ENCODE results near the gene NOC2L.
A peak's percentile ranks its signal among the peaks of the same experiment; 100 is the strongest.

The NOC2L gene

GRCh38 chr1:965526-966134 is 6.6 kb upstream of the NOC2L start:
- Histone ChIP-seq H3K27ac (peak overlapping the region in 19 of 21 experiments; percentile 79 to 98 (median 89)), H3K4me3 (peak overlapping the region; percentile 48 to 76 (median 61))

- no peak overlapping the region for H3K27ac ChIP-seq
- H3K4me3 ChIP-seq: no peak overlapping the region
These were observed 5.9 kb upstream of the NOC2L start for GRCh38 chr1:964691-965525.

GRCh38 chr1:963746-964525 is 4.9 kb upstream of the NOC2L start:
- H3K4me3 ChIP-seq: no peak overlapping the region
- H3K27ac ChIP-seq: no peak overlapping the region

DNA sequence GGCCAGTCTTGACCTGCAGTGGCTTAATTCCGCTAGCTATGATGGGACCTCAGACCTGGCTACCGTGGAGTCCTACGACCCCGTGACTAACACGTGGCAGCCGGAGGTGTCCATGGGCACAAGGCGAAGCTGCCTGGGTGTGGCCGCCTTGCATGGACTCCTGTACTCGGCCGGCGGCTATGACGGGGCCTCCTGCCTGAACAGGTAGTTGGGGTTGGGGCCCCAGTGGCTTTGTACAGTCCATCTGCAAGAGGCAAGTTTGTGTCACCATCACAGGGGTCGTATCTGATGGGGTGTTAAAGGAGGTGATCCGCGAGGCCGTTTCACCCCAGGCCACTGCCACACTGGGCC is 4.2 kb upstream of the NOC2L start:
- Histone ChIP-seq H3K4me3 (no peak overlapping the region), H3K27ac (no peak overlapping the region)

GRCh38 chr1:962381-963300 is 3.6 kb upstream of the NOC2L start:
- Histone ChIP-seq H3K4me3 (no peak overlapping the region), H3K27ac (no peak overlapping the region)

GRCh38 chr1:961132-961669 is 2.1 kb upstream of the NOC2L start:
- H3K4me3 ChIP-seq: peak overlapping the region; percentile 52 to 99 (median 91)
- H3K27ac ChIP-seq: peak overlapping the region in 7 of 21 experiments; percentile 34 to 74 (median 45)

- Histone ChIP-seq H3K4me3 (peak within 1 kb of the TSS; percentile 80 to 99 (median 91)), H3K27ac (peak within 1 kb of the TSS in 13 of 21 experiments; percentile 9 to 78 (median 37))
These were observed 1.5 kb upstream of the NOC2L start, which contains the start of gene KLHL17 for GRCh38 chr1:960363-961131. Gene KLHL17, plus strand, starts transcription at chr1:960584. Its CDS starts 110 bp downstream, at chr1:960694.

- Histone ChIP-seq H3K4me3 (peak overlapping the region; percentile 80 to 99 (median 91)), H3K27ac (peak overlapping the region in 11 of 21 experiments; percentile 13 to 78 (median 37))
These were observed 791 bp upstream of the NOC2L start for GRCh38 chr1:959731-960362.

DNA sequence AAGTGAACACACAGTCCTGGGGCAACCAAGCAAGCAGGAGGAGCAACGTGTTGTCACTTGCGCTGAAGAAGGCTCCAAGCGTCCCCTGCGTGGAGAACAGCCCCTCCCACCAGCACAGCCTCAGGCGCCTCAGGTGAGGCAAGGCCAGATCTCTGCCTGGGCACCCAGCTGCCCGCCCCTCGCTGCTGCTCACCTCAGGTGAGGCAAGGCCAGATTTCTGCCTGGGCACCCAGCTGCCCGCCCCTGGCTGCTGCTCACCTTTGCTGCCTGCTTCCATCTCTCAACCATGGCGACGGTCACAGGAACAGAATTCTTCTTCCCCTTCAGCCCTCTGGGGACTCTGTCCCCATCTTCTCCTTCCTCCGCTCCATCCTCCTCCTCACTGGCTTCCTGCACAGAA is 2.4 kb downstream of the NOC2L start:
- no peak overlapping the region for H3K4me3 ChIP-seq

GRCh38 chr1:955474-955873 is 3.6 kb downstream of the NOC2L start:
- Histone ChIP-seq H3K27ac (no peak overlapping the region), H3K4me3 (no peak overlapping the region)

More for the DNA sequence above, 2.4 kb downstream of the NOC2L start:
- no peak overlapping the region for H3K27ac ChIP-seq

DNA sequence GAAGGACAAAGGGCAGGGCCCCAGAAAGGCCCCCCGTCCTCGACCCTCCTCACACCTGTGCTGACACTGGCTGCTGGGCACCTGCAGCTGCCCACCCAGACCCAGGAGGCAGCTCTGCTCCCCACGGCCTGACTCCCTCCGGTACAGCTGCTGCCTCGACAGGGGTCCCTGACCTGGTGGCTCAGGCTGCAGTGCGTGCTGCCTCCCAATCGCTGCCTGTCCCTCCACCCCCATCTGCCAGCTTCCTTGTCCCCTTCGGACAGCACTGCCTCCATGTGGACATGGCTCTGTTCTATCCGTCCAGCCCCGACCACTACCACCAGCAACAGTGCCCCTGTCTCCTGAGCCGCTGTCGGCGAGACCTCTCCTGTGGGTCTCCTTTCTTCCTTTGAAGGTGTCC is 4.1 kb downstream of the NOC2L start:
- H3K27ac ChIP-seq: no peak overlapping the region

DNA sequence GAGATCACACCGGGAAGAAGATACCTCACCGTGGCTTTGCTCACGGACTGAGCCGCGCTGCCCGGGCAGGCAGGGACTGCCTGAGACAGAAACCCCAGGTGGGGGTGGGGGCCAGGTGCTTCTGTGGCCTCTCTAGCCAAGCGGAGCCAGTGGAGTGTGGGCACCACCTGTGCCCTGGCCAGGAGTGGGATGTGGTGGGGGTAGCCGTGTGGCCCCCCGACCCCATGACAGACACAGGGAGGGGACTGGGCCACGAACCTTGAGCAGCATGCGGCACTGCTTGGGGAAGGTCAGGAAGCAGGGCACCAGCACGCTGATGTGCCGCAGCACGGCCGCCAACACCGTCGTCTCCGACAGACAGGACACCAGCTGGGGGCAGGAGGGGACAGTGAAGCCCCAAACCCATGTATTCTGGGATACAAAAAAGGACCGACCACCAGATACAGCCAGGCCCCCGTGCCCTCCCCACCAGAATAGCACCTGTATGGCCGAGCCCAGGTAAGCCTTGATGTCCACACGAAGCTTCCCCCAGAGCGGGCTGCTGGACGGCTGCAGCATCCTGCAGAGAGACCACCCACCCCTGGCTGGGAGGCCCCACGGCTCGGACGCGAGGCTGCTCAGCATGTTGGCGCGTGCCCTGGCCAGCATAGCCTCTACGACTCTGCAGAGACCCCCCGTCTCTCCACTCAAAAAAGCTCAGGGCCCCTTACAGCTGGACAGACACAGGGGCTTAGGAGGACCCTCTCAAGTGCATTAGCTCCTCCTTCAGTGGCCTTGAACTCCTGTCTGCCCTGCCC is 5.3 kb downstream of the NOC2L start:
- H3K4me3 ChIP-seq: no peak overlapping the region
- no peak overlapping the region for H3K27ac ChIP-seq

More for the DNA sequence above, 4.1 kb downstream of the NOC2L start:
- no peak overlapping the region for H3K4me3 ChIP-seq

DNA sequence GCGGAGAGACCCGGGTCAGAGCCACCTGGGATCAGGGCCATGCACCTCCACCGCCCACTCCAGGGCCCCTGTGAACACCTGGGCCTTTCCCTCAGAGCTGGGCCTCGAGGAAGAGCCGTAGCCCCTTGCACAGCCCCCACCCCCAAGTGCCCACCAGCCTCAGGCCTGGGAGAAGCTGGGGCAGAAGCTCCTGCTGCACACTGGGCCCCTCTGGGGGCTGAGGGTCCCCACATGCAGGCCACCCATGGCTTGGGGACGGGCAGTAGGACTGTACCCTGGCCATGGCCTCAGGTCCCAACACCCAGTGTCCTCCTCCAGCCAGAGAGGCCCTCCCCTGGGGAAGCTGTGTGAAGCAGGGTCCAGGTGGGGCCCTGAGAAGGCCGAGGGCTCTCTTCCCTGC is 6.5 kb downstream of the NOC2L start:
- no peak overlapping the region for H3K27ac ChIP-seq

DNA sequence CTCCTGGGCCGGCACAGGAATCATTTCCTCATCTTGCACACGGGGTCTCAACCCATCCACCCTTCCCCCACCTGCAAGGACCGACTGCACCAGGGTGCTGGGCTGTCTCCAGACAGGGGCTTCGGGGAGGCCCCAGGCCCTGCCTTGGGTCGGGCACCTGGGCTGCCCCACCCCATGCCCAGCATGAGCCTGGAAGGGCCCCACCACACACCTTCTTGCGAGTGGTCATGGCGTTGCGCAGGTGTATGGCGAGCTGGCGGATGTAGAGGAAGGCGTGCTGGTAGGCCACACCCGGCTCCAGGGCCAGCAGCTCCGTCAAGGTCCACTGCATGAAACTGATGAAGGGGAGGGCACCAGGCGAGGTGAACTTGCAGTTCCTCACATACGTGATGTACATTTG is 6.9 kb downstream of the NOC2L start:
- H3K4me3 ChIP-seq: no peak overlapping the region
- H3K27ac ChIP-seq: no peak overlapping the region

More for the DNA sequence above, 6.5 kb downstream of the NOC2L start:
- no peak overlapping the region for H3K4me3 ChIP-seq

GRCh38 chr1:951364-951763 is 7.7 kb downstream of the NOC2L start:
- no peak overlapping the region for H3K4me3 ChIP-seq
- no peak overlapping the region for H3K27ac ChIP-seq

GRCh38 chr1:950881-951280 is 8.2 kb downstream of the NOC2L start:
- no peak overlapping the region for H3K4me3 ChIP-seq
- no peak overlapping the region for H3K27ac ChIP-seq

GRCh38 chr1:950268-950667 is 8.8 kb downstream of the NOC2L start:
- no peak overlapping the region for H3K4me3 ChIP-seq
- no peak overlapping the region for H3K27ac ChIP-seq

All from skin epidermis (tissue), 12 donors.